Liver (tissue), 9 donors: ENCODE results near the gene PARD3B. TPM values are rescaled to one million over a fixed set of nuclear protein-coding genes. Genes with fewer than 3 reads are reported as not detected.

Source experiments
- DNase-seq: peaks from one replicate; pipeline ENCODE4 v3.0.0-alpha.2; 2017; ENCODE audit warnings: low spot score
- H3K27ac ChIP-seq, 2 donors: one replicate each; pipeline ENCODE4 v1.7.0; 2013; ENCODE audit warnings: inconsistent platforms in 2 of 2, low read length in 2 of 2, control low read depth in 1 of 2, low read depth in 1 of 2, mild to moderate bottlenecking in 1 of 2
- H3K27me3 ChIP-seq, 4 donors: one replicate each; pipeline versions ENCODE4 v1.6.1 to v1.7.0; 2013; ENCODE audit warnings: low read length in 3 of 4, inconsistent platforms in 1 of 4, mild to moderate bottlenecking in 1 of 4, moderate library complexity in 1 of 4; ENCODE audit not compliant: control insufficient read depth in 4 of 4, insufficient read depth in 4 of 4
- H3K36me3 ChIP-seq, 4 donors: one replicate each; pipeline versions ENCODE4 v1.6.1 to v1.7.0; 2013; ENCODE audit warnings: low read length in 3 of 4, mild to moderate bottlenecking in 3 of 4, low read depth in 1 of 4, moderate library complexity in 1 of 4; ENCODE audit not compliant: control insufficient read depth in 4 of 4, insufficient read depth in 3 of 4
- H3K4me1 ChIP-seq, 4 donors: one replicate each; pipeline versions ENCODE4 v1.6.1 to v1.7.0; 2013; ENCODE audit warnings: low read length in 3 of 4, mild to moderate bottlenecking in 3 of 4, moderate library complexity in 1 of 4; ENCODE audit not compliant: control insufficient read depth in 4 of 4, insufficient read depth in 4 of 4
- H3K4me3 ChIP-seq, 3 donors: one replicate each; pipeline versions ENCODE4 v1.6.1 to v1.7.0; 2013; ENCODE audit warnings: low read length in 3 of 3, control low read depth in 1 of 3, low read depth in 1 of 3, mild to moderate bottlenecking in 1 of 3
- H3K9ac ChIP-seq, 2 donors: one replicate each; pipeline ENCODE4 v1.7.0; 2013; ENCODE audit warnings: low read length in 2 of 2, mild to moderate bottlenecking in 2 of 2, moderate library complexity in 2 of 2, control low read depth in 1 of 2, low read depth in 1 of 2
- H3K9me3 ChIP-seq, 4 donors: one replicate each; pipeline versions ENCODE4 v1.6.1 to v1.7.0; 2013; ENCODE audit warnings: low read length in 3 of 4; ENCODE audit not compliant: control insufficient read depth in 4 of 4
- ATF3 ChIP-seq: IDR thresholded peaks from 2 replicates; pipeline ENCODE4 v1.6.1; 2016; ENCODE audit warnings: antibody characterized with exemption
- CTCF ChIP-seq: fragments of 150-350 bp; IDR thresholded peaks from 2 replicates; pipeline ENCODE4 v1.5.1; 2017; ENCODE audit warnings: improper control_type of control experiment, low read depth, low read length; ENCODE audit not compliant: missing input control
- EGR1 ChIP-seq, 2 donors: IDR thresholded peaks; 2 replicates each; pipeline ENCODE4 v1.6.1; 2016 to 2018; ENCODE audit warnings: antibody characterized with exemption in 2 of 2, low read depth in 2 of 2
- FOXA1 ChIP-seq: IDR thresholded peaks from 2 replicates; pipeline ENCODE4 v1.6.1; 2016; ENCODE audit warnings: antibody characterized with exemption
- GABPA ChIP-seq, 2 donors: IDR thresholded peaks in 1 of 2; conservative IDR thresholded peaks in 1 of 2; 2 replicates each; pipeline ENCODE4 v1.6.1; 2016; ENCODE audit warnings: antibody characterized with exemption in 2 of 2, mild to moderate bottlenecking in 1 of 2, moderate library complexity in 1 of 2
- HNF4G ChIP-seq: IDR thresholded peaks from 2 replicates; pipeline ENCODE4 v1.6.1; 2016; ENCODE audit warnings: antibody characterized with exemption
- JUND ChIP-seq, 2 donors: IDR thresholded peaks; 2 replicates each; pipeline ENCODE4 v1.6.1; 2016; ENCODE audit warnings: antibody characterized with exemption in 2 of 2
- MAX ChIP-seq: IDR thresholded peaks from 2 replicates; pipeline ENCODE4 v1.6.1; 2016; ENCODE audit warnings: antibody characterized with exemption
- NR2F2 ChIP-seq: IDR thresholded peaks from 2 replicates; pipeline ENCODE4 v1.6.1; 2016; ENCODE audit warnings: antibody characterized with exemption
- RAD21 ChIP-seq, 2 donors: IDR thresholded peaks; 2 replicates each; pipeline ENCODE4 v1.6.1; 2016; ENCODE audit warnings: antibody characterized with exemption in 2 of 2, mild to moderate bottlenecking in 2 of 2
- REST ChIP-seq: IDR thresholded peaks from 2 replicates; pipeline ENCODE4 v1.6.1; 2016; ENCODE audit warnings: antibody characterized with exemption, mild to moderate bottlenecking
- RXRA ChIP-seq, 2 donors: IDR thresholded peaks; 2 replicates each; pipeline ENCODE4 v1.6.1; 2017 to 2018; ENCODE audit warnings: antibody characterized with exemption in 2 of 2, mild to moderate bottlenecking in 1 of 2
- TAF1 ChIP-seq: conservative IDR thresholded peaks from 2 replicates; pipeline ENCODE4 v1.6.1; 2016; ENCODE audit warnings: antibody characterized with exemption, mild to moderate bottlenecking
- YY1 ChIP-seq: IDR thresholded peaks from 2 replicates; pipeline ENCODE4 v1.6.1; 2016; ENCODE audit warnings: antibody characterized with exemption, mild to moderate bottlenecking
- ZBTB33 ChIP-seq: IDR thresholded peaks from 2 replicates; pipeline ENCODE4 v1.6.1; 2016; ENCODE audit warnings: antibody characterized with exemption
- WGBS: extraction: QIAGEN DNeasy Blood & Tissue Kit; methylation state at CpG from one replicate; pipeline ENCODE4 v1.1.7; 2013; 5-methylcytosine and 5-hydroxymethylcytosine counted together
- polyA plus RNA-seq, 2 donors: library from polyadenylated mRNA; stranded (reverse) in 1 of 2; unstranded in 1 of 2; fragments of 200-250 nt in 1 of 2; fragments of >200 nt in 1 of 2; fragmentation: Nextera tagmentation in 1 of 2; extraction: Ambion mirVana in 1 of 2; gene quantifications; one replicate each; pipeline versions ENCODE4 v1.2.1 to v1.2.3, GENCODE V29; 2013 to 2015
- total RNA-seq, 2 donors: library from RNA; depleted of rRNA; stranded (reverse); fragments of >200 nt; gene quantifications; one replicate each; pipeline ENCODE4 v1.2.3, GENCODE V29; 2014
- donor health status: healthy.
- donor health status: healthy.
- donor health status: healthy.
- donor health status: healthy.
- donor health status: healthy.

The PARD3B gene
- total and polyA plus RNA-seq, 4 donors, result 1.1 to 10.3 (median 3.7) TPM

GRCh38 chr2:205483095-205483494, 937.8 kb downstream of the PARD3B start:
- no peaks in the 10 kb centered on the region for H3K27me3 ChIP-seq
- H3K36me3 ChIP-seq, result no peaks in the 10 kb centered on the region
- H3K4me3 ChIP-seq, result no peak overlapping the region
- H3K4me1 ChIP-seq, result no peaks in the 10 kb centered on the region
- H3K9me3 ChIP-seq, result no peaks in the 10 kb centered on the region
- no peak for DNase-seq
- no peak overlapping the region for H3K27ac ChIP-seq
- TF ChIP-seq REST, result no peak
- no peak for TF ChIP-seq JUND (IDR thresholded peaks at IDR 0.05)
- TF ChIP-seq TAF1, result no peak
- no peak for TF ChIP-seq NR2F2
- no peak for TF ChIP-seq CTCF
- TF ChIP-seq ZBTB33, result no peak
- no peak for TF ChIP-seq RXRA (IDR thresholded peaks at IDR 0.05)
- no peak for TF ChIP-seq ATF3
- no peak overlapping the region for H3K9ac ChIP-seq

GRCh38 chr2:205484215-205484614, 938.9 kb downstream of the PARD3B start:
- no peak overlapping the region for H3K9ac ChIP-seq
- DNase-seq, result no peak
- H3K27me3 ChIP-seq, result no peaks in the 10 kb centered on the region
- WGBS, result 78% methylated on average over 2 of the region's 2 CpGs
- no peaks in the 10 kb centered on the region for H3K9me3 ChIP-seq
- H3K4me1 ChIP-seq, result no peaks in the 10 kb centered on the region
- H3K36me3 ChIP-seq, result no peaks in the 10 kb centered on the region
- H3K4me3 ChIP-seq, result no peak overlapping the region
- no peak overlapping the region for H3K27ac ChIP-seq
- TF ChIP-seq MAX, result no peak
- TF ChIP-seq RXRA (IDR thresholded peaks at IDR 0.05), result no peak
- TF ChIP-seq HNF4G, result no peak
- TF ChIP-seq GABPA (IDR thresholded peaks at IDR 0.05 in 1 of 2, conservative IDR thresholded peaks at IDR 0.05 in 1 of 2), result no peak
- no peak for TF ChIP-seq REST
- TF ChIP-seq EGR1 (IDR thresholded peaks at IDR 0.05; ENCODE audit: low read depth in 2 of 2), result no peak
- TF ChIP-seq ZBTB33, result no peak
- TF ChIP-seq RAD21 (IDR thresholded peaks at IDR 0.05), result no peak
- no peak for TF ChIP-seq CTCF
- TF ChIP-seq JUND (IDR thresholded peaks at IDR 0.05), result no peak
- TF ChIP-seq YY1, result no peak
- TF ChIP-seq TAF1, result no peak
- no peak for TF ChIP-seq FOXA1
- TF ChIP-seq NR2F2, result no peak
